ENCODE data around the gene SAMD11. TPM values are rescaled to one million over a fixed set of nuclear protein-coding genes. Genes with fewer than 3 reads are reported as not detected.

SAMD11 gene
- total and polyA plus RNA-seq, 8 donors = 7.1 to 61.5 (median 28.0) TPM

DNA sequence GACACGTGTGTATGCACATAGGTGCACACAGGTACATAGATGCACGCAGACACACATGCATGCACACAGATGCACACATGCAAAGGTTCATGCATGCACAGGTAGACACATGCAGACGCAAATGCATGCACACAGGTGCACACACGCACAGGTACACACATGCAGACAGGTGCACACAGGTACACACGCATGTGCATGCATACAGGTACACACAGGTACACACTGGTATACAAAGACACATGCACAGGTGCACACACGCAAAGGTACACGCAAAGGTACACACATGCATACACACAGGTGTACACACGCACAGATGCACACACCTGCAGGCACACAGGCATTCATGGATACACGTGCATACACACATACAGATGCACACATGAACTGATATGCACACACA lies 26.5 kb downstream of the SAMD11 start:
- no peaks in the 10 kb centered on the region for H3K9me3 ChIP-seq
- peaks cover 0 to 100% of the 10 kb centered on the region in 2 donors for H3K36me3 ChIP-seq
- H3K4me1 ChIP-seq = no peaks in the 10 kb centered on the region
- TF ChIP-seq, protein P1, sequence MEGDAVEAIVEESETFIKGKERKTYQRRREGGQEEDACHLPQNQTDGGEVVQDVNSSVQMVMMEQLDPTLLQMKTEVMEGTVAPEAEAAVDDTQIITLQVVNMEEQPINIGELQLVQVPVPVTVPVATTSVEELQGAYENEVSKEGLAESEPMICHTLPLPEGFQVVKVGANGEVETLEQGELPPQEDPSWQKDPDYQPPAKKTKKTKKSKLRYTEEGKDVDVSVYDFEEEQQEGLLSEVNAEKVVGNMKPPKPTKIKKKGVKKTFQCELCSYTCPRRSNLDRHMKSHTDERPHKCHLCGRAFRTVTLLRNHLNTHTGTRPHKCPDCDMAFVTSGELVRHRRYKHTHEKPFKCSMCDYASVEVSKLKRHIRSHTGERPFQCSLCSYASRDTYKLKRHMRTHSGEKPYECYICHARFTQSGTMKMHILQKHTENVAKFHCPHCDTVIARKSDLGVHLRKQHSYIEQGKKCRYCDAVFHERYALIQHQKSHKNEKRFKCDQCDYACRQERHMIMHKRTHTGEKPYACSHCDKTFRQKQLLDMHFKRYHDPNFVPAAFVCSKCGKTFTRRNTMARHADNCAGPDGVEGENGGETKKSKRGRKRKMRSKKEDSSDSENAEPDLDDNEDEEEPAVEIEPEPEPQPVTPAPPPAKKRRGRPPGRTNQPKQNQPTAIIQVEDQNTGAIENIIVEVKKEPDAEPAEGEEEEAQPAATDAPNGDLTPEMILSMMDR (IDR thresholded peaks at IDR 0.05) = no peak
- no peaks in the 10 kb centered on the region for H3K27me3 ChIP-seq
- intact Hi-C loops (cut with DNase I) = no loop called here
- no peak for ATAC-seq
- H3K4me3 ChIP-seq = no peak overlapping the region
- no peak overlapping the region for H3K27ac ChIP-seq
- no peak for DNase-seq

DNA sequence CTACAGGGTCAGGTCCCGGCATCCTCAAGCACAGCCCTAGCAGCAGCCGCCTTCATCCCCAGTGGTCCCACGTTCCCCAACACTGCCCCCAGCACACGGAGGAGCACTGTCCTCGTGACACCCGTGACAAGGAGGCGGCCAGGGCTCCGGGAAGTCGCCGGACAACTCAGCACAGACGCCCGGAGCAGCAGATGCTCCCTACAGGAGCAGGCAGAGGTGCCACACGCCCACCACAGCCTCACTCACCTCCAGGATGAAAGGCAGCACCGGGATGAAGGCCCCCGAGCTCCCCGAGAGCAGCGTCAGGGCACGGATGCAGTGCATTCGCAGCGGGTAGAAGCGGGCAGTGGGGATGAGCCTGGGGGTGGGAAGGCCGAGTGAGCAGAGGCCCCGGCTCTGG lies 27.2 kb downstream of the SAMD11 start:
- ATAC-seq (no peak), DNase-seq (no peak)
- intact Hi-C loops (cut with DNase I) = no loop called here
- Histone ChIP-seq H3K27ac (no peak overlapping the region), H3K27me3 (no peaks in the 10 kb centered on the region), H3K4me3 (no peak overlapping the region), H3K36me3 (peaks cover 0 to 100% of the 10 kb centered on the region in 2 donors), H3K4me1 (no peaks in the 10 kb centered on the region), H3K9me3 (no peaks in the 10 kb centered on the region)
- TF ChIP-seq, protein P1 (IDR thresholded peaks at IDR 0.05) = no peak

DNA sequence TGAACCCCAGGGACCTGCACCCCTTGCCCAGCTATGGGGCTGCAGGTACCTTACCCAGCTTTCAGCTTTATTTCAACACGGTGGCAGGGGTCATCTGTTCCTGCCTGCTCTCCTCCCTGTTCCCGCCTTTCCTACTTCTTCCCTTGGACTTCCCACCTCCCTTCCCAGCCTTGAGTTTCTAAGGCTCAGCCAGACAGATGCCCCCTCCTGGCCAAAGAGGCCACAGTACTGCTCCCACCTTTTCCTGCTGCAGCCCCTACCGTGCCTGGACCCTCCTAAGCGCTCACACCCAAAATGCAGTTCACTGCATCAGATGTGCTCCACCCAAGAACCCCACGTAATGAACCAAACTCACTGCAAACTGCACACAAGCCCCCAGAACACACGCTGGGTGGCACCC lies 27.6 kb downstream of the SAMD11 start:
- Histone ChIP-seq H3K36me3 (peaks cover 0 to 100% of the 10 kb centered on the region in 2 donors), H3K4me1 (no peaks in the 10 kb centered on the region), H3K27ac (no peak overlapping the region), H3K27me3 (no peaks in the 10 kb centered on the region), H3K4me3 (no peak overlapping the region), H3K9me3 (no peaks in the 10 kb centered on the region)
- TF ChIP-seq, protein P1 (IDR thresholded peaks at IDR 0.05) = no peak
- ATAC-seq = no peak
- DNase-seq = no peak
- intact Hi-C loops (cut with DNase I) = no loop called here

DNA sequence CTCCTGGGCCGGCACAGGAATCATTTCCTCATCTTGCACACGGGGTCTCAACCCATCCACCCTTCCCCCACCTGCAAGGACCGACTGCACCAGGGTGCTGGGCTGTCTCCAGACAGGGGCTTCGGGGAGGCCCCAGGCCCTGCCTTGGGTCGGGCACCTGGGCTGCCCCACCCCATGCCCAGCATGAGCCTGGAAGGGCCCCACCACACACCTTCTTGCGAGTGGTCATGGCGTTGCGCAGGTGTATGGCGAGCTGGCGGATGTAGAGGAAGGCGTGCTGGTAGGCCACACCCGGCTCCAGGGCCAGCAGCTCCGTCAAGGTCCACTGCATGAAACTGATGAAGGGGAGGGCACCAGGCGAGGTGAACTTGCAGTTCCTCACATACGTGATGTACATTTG lies 28.5 kb downstream of the SAMD11 start:
- no peaks in the 10 kb centered on the region for H3K27me3 ChIP-seq
- DNase-seq (no peak), ATAC-seq (no peak)
- TF ChIP-seq, protein P1 (IDR thresholded peaks at IDR 0.05) = no peak
- peaks cover 0 to 7% of the 10 kb centered on the region in 2 donors for H3K4me1 ChIP-seq
- H3K9me3 ChIP-seq = no peaks in the 10 kb centered on the region
- peaks cover 0 to 100% of the 10 kb centered on the region in 2 donors for H3K36me3 ChIP-seq
- H3K4me3 ChIP-seq = no peak overlapping the region
- H3K27ac ChIP-seq = no peak overlapping the region
- intact Hi-C loops (cut with DNase I) = no loop called here

DNA sequence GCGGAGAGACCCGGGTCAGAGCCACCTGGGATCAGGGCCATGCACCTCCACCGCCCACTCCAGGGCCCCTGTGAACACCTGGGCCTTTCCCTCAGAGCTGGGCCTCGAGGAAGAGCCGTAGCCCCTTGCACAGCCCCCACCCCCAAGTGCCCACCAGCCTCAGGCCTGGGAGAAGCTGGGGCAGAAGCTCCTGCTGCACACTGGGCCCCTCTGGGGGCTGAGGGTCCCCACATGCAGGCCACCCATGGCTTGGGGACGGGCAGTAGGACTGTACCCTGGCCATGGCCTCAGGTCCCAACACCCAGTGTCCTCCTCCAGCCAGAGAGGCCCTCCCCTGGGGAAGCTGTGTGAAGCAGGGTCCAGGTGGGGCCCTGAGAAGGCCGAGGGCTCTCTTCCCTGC lies 28.9 kb downstream of the SAMD11 start:
- Histone ChIP-seq H3K27ac (no peak overlapping the region), H3K4me1 (peaks cover 2 to 11% of the 10 kb centered on the region in 2 donors), H3K4me3 (no peak overlapping the region), H3K36me3 (peaks cover 0 to 96% of the 10 kb centered on the region in 2 donors), H3K27me3 (no peaks in the 10 kb centered on the region), H3K9me3 (no peaks in the 10 kb centered on the region)
- intact Hi-C loops (cut with DNase I) = no loop called here
- ATAC-seq (no peak), DNase-seq (no peak)
- TF ChIP-seq, protein P1 (IDR thresholded peaks at IDR 0.05) = no peak

Measured in left lung (tissue), 10 donors.